IPS-15b (cell line): ENCODE measurements around the gene RAP1B.

Source experiments
- H3K27me3 ChIP-seq: one replicate; pipeline ENCODE4 v1.6.1; 2013; ENCODE audit warnings: low read length; ENCODE audit not compliant: control insufficient read depth, insufficient read depth
- H3K36me3 ChIP-seq: one replicate; pipeline ENCODE4 v1.6.1; 2013; ENCODE audit warnings: low read length; ENCODE audit not compliant: control insufficient read depth, insufficient read depth
- H3K4me1 ChIP-seq: one replicate; pipeline ENCODE4 v1.6.1; 2013; ENCODE audit warnings: mild to moderate bottlenecking, low read length; ENCODE audit not compliant: control insufficient read depth, insufficient read depth
- H3K4me3 ChIP-seq: one replicate; pipeline ENCODE4 v1.5.1; 2013; ENCODE audit warnings: low read depth, low read length
- H3K9ac ChIP-seq: one replicate; pipeline ENCODE4 v1.6.1; 2013; ENCODE audit warnings: low read depth, mild to moderate bottlenecking, low read length
- H3K9me3 ChIP-seq: one replicate; pipeline ENCODE4 v1.6.1; 2013; ENCODE audit warnings: mild to moderate bottlenecking, low read length; ENCODE audit not compliant: control insufficient read depth, insufficient read depth

RAP1B gene

DNA sequence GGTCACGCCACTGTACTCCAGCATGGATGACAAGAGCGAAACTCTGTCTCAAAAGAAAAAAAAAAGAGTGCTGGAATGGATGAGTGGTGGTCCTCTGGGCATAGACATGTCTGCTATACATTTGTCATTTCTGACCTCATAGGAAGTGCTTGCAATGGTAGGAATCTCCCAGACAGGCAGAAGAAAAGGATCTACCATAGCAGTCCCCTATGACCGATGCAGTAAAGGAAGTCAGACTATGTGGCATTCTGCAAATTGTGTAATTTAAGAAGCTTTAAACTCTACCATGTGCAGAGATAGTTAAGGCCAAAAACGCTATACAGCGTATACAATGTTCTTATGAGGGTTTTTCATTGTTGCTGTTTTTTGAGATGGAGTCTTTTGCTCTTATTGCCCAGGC lies 24.7 kb upstream of the RAP1B start:
- H3K4me1 ChIP-seq, result peaks cover 6% of the 10 kb centered on the region
- H3K27me3 ChIP-seq, result no peaks in the 10 kb centered on the region
- no peak overlapping the region for H3K4me3 ChIP-seq
- peaks cover 6% of the 10 kb centered on the region for H3K36me3 ChIP-seq
- H3K9ac ChIP-seq, result no peak overlapping the region
- H3K9me3 ChIP-seq, result peaks cover 11% of the 10 kb centered on the region

DNA sequence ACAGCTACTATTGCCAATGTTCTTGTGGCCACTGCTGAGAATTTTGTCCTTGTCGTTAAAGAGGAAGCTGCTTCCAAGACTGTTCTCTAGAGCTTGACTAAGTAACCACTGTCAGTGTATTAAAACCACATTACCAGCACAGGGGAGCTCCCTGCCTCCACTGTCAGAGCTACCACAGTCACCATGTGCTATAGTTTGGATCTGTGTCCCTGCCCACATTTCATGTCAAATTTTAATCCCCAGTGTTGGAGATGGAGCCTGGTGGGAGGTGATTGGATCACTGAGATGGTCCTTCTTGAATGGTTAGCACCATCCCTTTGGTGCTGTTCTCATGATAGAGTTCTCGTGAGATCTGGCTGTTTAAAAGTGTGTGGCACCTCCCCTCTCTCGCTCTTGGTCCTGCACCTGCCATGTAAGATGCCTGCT lies 23.2 kb upstream of the RAP1B start:
- Histone ChIP-seq H3K4me1 (peaks cover 6% of the 10 kb centered on the region), H3K9ac (no peak overlapping the region), H3K4me3 (no peak overlapping the region), H3K36me3 (peaks cover 6% of the 10 kb centered on the region), H3K27me3 (no peaks in the 10 kb centered on the region), H3K9me3 (peaks cover 11% of the 10 kb centered on the region)

DNA sequence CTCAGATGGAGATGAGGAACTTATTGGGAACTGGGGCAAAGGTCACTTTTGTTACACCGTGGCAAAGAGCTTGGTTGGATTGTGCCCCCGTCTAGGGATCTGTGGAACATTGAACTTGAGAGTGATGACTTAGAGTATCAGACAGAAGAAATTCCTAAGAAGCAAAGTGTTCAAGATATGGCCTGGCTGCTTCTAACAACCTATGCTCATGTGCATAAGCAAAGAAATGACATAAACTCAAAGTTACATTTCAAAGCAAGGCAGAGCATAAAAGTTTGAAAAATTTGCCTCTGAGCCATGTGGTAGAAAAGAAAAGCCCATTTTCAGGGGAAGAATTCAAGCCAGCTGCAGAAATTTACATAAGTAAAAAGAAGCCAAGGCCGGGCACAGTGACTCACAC lies 21.5 kb upstream of the RAP1B start:
- H3K36me3 ChIP-seq, result peaks cover 6% of the 10 kb centered on the region
- H3K9ac ChIP-seq, result no peak overlapping the region
- no peaks in the 10 kb centered on the region for H3K27me3 ChIP-seq
- peaks cover 15% of the 10 kb centered on the region for H3K9me3 ChIP-seq
- peaks cover 6% of the 10 kb centered on the region for H3K4me1 ChIP-seq
- H3K4me3 ChIP-seq, result no peak overlapping the region

DNA sequence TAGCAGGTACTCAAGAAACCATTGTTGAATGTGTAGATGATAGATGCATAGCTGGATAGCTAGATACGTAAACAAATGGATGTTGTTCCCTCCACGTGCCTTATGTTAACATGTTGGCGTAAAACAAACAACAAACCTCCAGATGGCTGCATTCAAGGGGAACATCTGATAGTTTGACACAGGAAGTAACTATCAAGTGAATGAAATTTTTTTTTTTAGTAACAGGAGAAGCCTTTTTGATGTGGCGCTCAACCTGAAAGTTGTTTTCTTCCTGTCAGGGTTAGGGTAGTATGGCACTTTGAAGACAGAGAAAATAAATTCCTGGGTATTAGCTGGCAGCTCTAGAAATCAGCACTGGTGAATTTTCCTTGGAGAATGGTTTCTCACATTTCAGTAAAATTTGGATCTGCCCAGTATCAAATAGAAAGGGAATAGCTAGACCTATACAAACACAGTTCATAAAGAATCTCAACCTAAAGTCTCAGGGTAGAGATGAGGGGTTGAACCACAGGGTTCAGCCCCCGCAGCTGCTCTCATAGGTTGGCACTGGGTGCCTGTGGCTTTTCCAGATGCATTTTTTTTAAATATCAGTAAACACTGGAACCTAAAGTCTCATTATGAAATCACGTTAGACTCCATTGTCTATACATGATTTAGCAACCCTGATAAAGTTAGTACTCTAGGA lies 18.8 kb upstream of the RAP1B start:
- Histone ChIP-seq H3K4me1 (no peaks in the 10 kb centered on the region), H3K9ac (no peak overlapping the region), H3K36me3 (peaks cover 6% of the 10 kb centered on the region), H3K4me3 (no peak overlapping the region), H3K9me3 (peaks cover 15% of the 10 kb centered on the region), H3K27me3 (no peaks in the 10 kb centered on the region)

DNA sequence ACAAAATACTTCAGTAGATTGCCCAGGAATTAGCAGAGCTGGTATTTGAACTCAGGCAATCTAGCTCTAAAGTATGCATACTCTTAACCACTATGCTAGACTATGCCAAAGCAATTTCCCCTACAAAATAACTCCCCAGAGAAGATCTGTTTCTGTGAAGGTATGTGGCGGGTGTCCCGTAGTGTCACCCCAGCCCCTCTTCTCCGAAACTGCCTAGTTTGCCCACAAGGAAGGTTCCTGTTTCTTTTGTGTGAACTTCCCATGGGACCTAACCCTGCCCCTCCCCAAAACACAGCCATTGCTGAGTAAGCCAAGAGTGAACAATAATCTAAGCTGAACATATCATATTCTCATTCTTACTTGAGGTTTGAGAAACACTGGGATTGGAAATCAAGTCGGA lies 15.5 kb upstream of the RAP1B start:
- Histone ChIP-seq H3K4me3 (no peak overlapping the region), H3K4me1 (no peaks in the 10 kb centered on the region), H3K9ac (no peak overlapping the region), H3K27me3 (no peaks in the 10 kb centered on the region), H3K36me3 (no peaks in the 10 kb centered on the region), H3K9me3 (peaks cover 8% of the 10 kb centered on the region)

DNA sequence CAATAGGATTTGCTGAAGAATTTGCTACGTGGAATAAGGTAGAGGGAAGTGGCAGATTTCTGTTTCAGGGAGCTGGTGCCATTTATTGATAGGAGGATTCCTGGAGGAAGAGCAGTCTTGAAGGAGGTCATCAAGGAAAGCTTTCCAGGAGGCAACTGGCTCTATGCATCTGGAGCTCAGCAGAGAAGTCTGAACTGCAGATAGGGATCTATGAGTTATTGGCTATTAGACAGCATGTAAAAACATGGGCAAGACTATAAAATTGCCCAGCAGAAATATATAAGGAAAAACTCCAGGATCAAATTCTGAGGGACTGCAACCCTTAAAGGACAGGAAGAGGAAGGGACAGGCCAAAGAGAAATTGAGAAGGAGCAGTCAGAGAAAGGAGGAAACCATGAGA lies 8.9 kb upstream of the RAP1B start:
- Histone ChIP-seq H3K27me3 (no peaks in the 10 kb centered on the region), H3K4me1 (no peaks in the 10 kb centered on the region), H3K9me3 (no peaks in the 10 kb centered on the region), H3K36me3 (no peaks in the 10 kb centered on the region), H3K4me3 (no peak overlapping the region), H3K9ac (no peak overlapping the region)

DNA sequence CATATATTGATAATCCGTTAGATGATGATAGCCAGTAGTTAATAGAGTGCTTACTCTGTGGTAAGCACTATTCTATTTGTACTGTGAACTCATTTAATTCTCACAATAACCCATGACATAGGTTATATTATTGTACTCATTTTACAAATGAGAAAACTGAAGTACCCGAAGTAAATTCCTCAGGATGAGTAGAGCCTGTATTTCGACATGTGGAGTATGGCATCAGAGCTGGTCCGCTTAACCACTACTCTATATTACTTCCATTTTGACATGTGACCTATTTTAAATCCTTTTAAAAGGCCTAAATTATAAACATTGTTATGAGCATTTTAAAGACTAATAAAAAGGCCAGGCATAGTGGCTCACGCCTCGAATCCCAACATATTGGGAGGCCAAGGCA lies 8.0 kb upstream of the RAP1B start:
- Histone ChIP-seq H3K9me3 (no peaks in the 10 kb centered on the region), H3K4me1 (peaks cover under 1% of the 10 kb centered on the region), H3K9ac (no peak overlapping the region), H3K27me3 (no peaks in the 10 kb centered on the region), H3K36me3 (no peaks in the 10 kb centered on the region), H3K4me3 (no peak overlapping the region)

DNA sequence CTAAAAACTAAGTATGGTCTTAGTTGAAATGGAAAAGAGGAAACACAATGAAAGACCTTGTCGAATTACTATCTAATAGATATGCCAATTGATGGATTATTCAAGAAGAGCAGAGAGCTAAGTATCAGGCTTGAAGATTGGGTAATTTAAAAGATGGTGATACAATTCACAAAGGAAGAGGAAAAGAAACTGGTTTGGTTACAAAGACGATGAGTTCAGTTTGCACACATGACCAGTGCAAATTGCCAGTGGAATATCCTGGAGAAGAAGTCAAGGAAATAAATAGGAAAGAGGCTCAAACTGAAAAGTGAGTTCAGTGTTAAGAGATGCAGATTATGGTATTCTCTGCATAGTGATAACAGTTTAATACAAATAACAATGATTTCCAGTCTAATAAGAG lies 2.5 kb upstream of the RAP1B start:
- Histone ChIP-seq H3K27me3 (no peaks in the 10 kb centered on the region), H3K4me3 (no peak overlapping the region), H3K9ac (no peak overlapping the region), H3K36me3 (no peaks in the 10 kb centered on the region), H3K4me1 (peaks cover 7% of the 10 kb centered on the region), H3K9me3 (no peaks in the 10 kb centered on the region)

DNA sequence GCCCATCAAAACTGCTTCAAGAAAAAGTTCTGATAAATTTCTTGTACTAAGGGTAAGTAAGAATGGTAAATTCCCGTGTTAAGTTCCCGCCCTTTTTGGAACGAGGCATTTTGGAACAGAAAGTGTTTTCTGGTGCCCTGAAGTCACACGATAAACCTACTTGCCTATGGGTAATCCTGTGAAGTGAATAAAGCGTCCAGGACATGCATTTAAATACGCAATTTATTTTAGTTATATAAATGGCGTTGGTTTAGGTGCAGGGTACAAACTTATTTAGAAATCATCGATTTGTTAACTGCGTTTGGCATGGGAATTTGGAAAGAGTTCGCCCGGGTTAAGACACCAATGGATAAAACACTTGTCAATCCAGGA lies 715 bp upstream of the RAP1B start:
- no peaks in the 10 kb centered on the region for H3K27me3 ChIP-seq
- H3K4me1 ChIP-seq, result peaks cover 12% of the 10 kb centered on the region
- peak overlapping the region; percentile 83 for H3K4me3 ChIP-seq

DNA sequence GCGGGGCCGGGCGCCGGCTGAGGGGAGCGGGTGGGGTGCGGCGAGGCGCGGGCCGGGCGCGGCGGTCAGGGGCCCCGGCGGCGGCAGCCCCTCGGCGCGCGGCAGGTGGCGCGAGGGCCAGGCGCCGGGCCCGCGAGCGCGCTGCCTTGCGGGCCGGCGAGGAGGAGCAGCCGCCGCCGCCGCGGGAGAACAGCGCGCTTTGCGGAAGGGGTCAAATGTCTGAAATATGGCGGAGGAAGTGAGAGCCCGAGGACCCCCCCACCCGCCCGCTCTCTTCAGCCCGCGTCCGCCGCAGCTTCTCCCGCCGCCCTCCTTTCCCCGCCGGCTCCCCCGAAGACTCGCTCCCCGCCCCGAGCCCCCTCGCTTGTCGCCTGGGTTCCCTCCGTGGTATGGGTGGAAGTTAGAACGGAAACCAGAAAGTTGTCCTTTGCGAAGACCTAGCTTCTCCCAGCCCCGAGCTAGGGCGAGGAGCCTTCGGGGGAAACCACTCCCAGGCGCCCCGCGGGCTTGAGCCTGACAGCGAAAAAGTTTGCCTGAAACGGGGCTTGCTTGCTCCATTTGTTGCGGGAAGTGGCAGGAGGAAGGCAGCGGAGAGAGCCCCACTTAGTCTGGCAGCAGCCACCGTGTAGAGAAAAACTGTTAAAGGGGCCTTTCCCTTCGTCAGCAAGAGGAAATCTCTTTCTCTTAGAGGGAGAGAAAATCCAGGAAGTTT lies 551 bp downstream of the RAP1B start:
- Histone ChIP-seq H3K9me3 (no peaks in the 10 kb centered on the region), H3K9ac (peak overlapping the region; percentile 84), H3K4me3 (peak overlapping the region; percentile 87), H3K4me1 (peaks cover 12% of the 10 kb centered on the region), H3K36me3 (no peaks in the 10 kb centered on the region), H3K27me3 (no peaks in the 10 kb centered on the region)

More for the DNA sequence above, 715 bp upstream of the RAP1B start:
- no peaks in the 10 kb centered on the region for H3K9me3 ChIP-seq
- H3K9ac ChIP-seq, result peak overlapping the region; percentile 67
- H3K36me3 ChIP-seq, result no peaks in the 10 kb centered on the region

DNA sequence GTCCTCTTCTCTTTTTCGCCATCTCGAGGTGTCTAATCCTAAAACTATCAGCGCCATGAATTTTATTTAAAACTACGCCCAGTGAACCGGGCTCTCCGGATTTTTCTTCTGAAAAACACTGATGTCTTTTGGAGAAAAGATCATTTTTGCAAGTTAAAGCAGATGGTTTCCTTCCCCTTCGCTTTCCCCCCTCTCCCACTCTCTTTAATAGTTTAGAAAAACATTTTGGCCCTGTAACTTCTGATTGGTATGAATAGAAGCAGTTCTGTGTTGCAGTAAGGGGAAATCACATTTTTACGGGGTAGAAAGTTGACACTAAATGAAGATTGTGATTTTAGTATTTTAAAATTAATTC lies 1.1 kb downstream of the RAP1B start:
- peak overlapping the region; percentile 84 for H3K9ac ChIP-seq
- peaks cover 12% of the 10 kb centered on the region for H3K4me1 ChIP-seq
- no peaks in the 10 kb centered on the region for H3K27me3 ChIP-seq
- peak overlapping the region; percentile 87 for H3K4me3 ChIP-seq
- H3K36me3 ChIP-seq, result no peaks in the 10 kb centered on the region
- no peaks in the 10 kb centered on the region for H3K9me3 ChIP-seq

DNA sequence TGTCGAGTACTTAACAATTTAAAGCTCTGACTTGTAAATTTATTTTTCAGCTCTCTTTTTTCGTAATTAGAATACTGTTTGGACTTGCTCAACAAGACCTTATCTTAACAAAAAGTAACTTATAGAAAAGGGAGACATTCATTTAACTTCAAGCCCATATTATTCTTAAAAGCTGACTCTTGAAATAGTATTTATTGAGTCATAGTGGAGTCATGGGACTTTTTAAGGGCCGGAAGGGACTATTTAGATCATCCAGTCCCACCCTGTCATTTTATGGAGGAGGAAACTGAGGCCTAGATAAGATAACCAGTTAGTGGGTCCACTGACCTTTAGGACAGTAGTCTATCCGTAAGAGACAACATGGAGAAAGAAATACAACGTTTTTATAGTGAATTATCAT lies 1.5 kb downstream of the RAP1B start:
- Histone ChIP-seq H3K4me3 (peak overlapping the region; percentile 87), H3K36me3 (no peaks in the 10 kb centered on the region), H3K9ac (peak overlapping the region; percentile 84), H3K9me3 (no peaks in the 10 kb centered on the region), H3K27me3 (no peaks in the 10 kb centered on the region), H3K4me1 (peaks cover 12% of the 10 kb centered on the region)
